GM19467 (cell line): ENCODE results near the gene TESMIN.

Experiments
- ATAC-seq: cut with Tn5 transposase; IDR thresholded peaks from one replicate; pipeline ENCODE4 v1.9.1; 2021; ENCODE audit warnings: mild to moderate bottlenecking, moderate library complexity; ENCODE audit not compliant: unreplicated experiment

The TESMIN gene

GRCh38 chr11:68763181-68763721 is 11.9 kb upstream of the TESMIN start:
- ATAC-seq = no peak

GRCh38 chr11:68762481-68762880 is 11.2 kb upstream of the TESMIN start:
- no peak for ATAC-seq

- ATAC-seq = no peak
Measured at GRCh38 chr11:68761801-68762200, 10.5 kb upstream of the TESMIN start.

- ATAC-seq = no peak
Measured at GRCh38 chr11:68759991-68760390, 8.7 kb upstream of the TESMIN start.

GRCh38 chr11:68757711-68758110 is 6.4 kb upstream of the TESMIN start:
- no peak for ATAC-seq

- ATAC-seq = no peak
Measured at GRCh38 chr11:68756171-68756766, 4.9 kb upstream of the TESMIN start.

GRCh38 chr11:68753300-68753699 is 2.0 kb upstream of the TESMIN start:
- ATAC-seq = no peak

- ATAC-seq = no peak
Measured at GRCh38 chr11:68751004-68751325, 355 bp downstream of the TESMIN start.

GRCh38 chr11:68750195-68751003 is 921 bp downstream of the TESMIN start:
- no peak for ATAC-seq

- ATAC-seq = no peak
Measured at GRCh38 chr11:68749229-68750123, 1.8 kb downstream of the TESMIN start.

GRCh38 chr11:68748061-68748460 is 3.3 kb downstream of the TESMIN start:
- no peak for ATAC-seq

- no peak for ATAC-seq
Measured at GRCh38 chr11:68743539-68743938, 7.8 kb downstream of the TESMIN start.

GRCh38 chr11:68741463-68741862 is 9.9 kb downstream of the TESMIN start:
- no peak for ATAC-seq

- ATAC-seq = no peak
Measured at GRCh38 chr11:68735646-68736045, 15.7 kb downstream of the TESMIN start.

- ATAC-seq = no peak
Measured at GRCh38 chr11:68735125-68735524, 16.2 kb downstream of the TESMIN start.

- no peak for ATAC-seq
Measured at GRCh38 chr11:68734111-68734510, 17.2 kb downstream of the TESMIN start.

GRCh38 chr11:68727783-68728182 is 23.5 kb downstream of the TESMIN start:
- ATAC-seq = no peak

GRCh38 chr11:68724293-68724692 is 27.0 kb downstream of the TESMIN start:
- no peak for ATAC-seq

GRCh38 chr11:68722143-68722542 is 29.2 kb downstream of the TESMIN start:
- ATAC-seq = no peak

- ATAC-seq = no peak
Measured at GRCh38 chr11:68721075-68721474, 30.2 kb downstream of the TESMIN start.

GRCh38 chr11:68715456-68716122 is 35.7 kb downstream of the TESMIN start:
- ATAC-seq = no peak
